Upper lobe of right lung (tissue), 1 donor: ENCODE measurements around the gene ASPRV1. TPM values are rescaled to one million over a fixed set of nuclear protein-coding genes. Genes with fewer than 3 reads are reported as not detected.

Source experiments
- total RNA-seq: library from RNA; stranded (reverse); fragmentation: NEBNext Ultra II Directional; extraction: Animal tissue kit (Norgen Biotek cat#: 25700); gene quantifications from one replicate; pipeline ENCODE4 v1.2.1, GENCODE V29; 2021
- donor health status: DM: no; HTN: yes; CAD: no; lungs with severe emphysema.

ASPRV1 gene
- total RNA-seq, 1 donor from 2014 or later, result 2.1 TPM

Other genes with a start within 250 kb of the ASPRV1 start
- 181 TPM for gene ANXA4, start 219.5 kb downstream of the ASPRV1 start, total RNA-seq
- 11.9 TPM for gene GMCL1, start 132.0 kb downstream of the ASPRV1 start, total RNA-seq
- gene SNRNP27, start 67.7 kb downstream of the ASPRV1 start, total RNA-seq, result 41.0 TPM
- gene MXD1, start 46.5 kb downstream of the ASPRV1 start, total RNA-seq, result 21.3 TPM
- 337 TPM for gene PCBP1, start 125.8 kb upstream of the ASPRV1 start, total RNA-seq
- gene C2orf42, start 229.4 kb upstream of the ASPRV1 start, total RNA-seq, result 9.6 TPM